ENCODE results near the gene HOXD12. TPM values are rescaled to one million over a fixed set of nuclear protein-coding genes. Genes with fewer than 3 reads are reported as not detected.

Gene HOXD12
- not detected for total RNA-seq

GRCh38 chr2:176099728-176100546, at the start of gene HOXD12:
HOXD12 (plus strand) TSS chr2:176099795; CDS start chr2:176099802, 7 bp downstream.
- CTCF ChIA-PET = no interaction called here
- DNase-seq = no peak
- Mint-ChIP-seq H3K27me3 (peaks cover 96% of the 10 kb centered on the region), H3K27ac (no peak within 1 kb of the TSS), H3K4me3 (no peak within 1 kb of the TSS), H3K36me3 (no peaks in the 10 kb centered on the region), H3K4me1 (peaks cover 10% of the 10 kb centered on the region), H3K9me3 (ENCODE audit: low read depth) (no peaks in the 10 kb centered on the region)
- ATAC-seq = no peak

GRCh38 chr2:176056406-176056805, 43.2 kb upstream of the HOXD12 start:
- DNase-seq (no peak), ATAC-seq (no peak)
- Mint-ChIP-seq H3K4me3 (no peak overlapping the region), H3K27me3 (peaks cover 55% of the 10 kb centered on the region), H3K4me1 (no peaks in the 10 kb centered on the region), H3K27ac (no peak overlapping the region), H3K9me3 (ENCODE audit: low read depth) (no peaks in the 10 kb centered on the region), H3K36me3 (no peaks in the 10 kb centered on the region)
- CTCF ChIA-PET = no interaction called here

GRCh38 chr2:176063958-176064357, 35.6 kb upstream of the HOXD12 start:
- Mint-ChIP-seq H3K4me3 (no peak overlapping the region), H3K4me1 (peaks cover 13% of the 10 kb centered on the region), H3K36me3 (no peaks in the 10 kb centered on the region), H3K27me3 (peaks cover 77% of the 10 kb centered on the region), H3K9me3 (ENCODE audit: low read depth) (no peaks in the 10 kb centered on the region), H3K27ac (no peak overlapping the region)
- DNase-seq = no peak
- ATAC-seq = peak; percentile 51
- CTCF ChIA-PET = interaction anchor here (0.6 to 1.4 kb wide), 2 partner anchors 77 to 166 kb away, joined by 3 read pairs; no protein-coding TSS in a partner anchor

- DNase-seq (no peak), ATAC-seq (no peak)
- no peak overlapping the region for H3K27ac Mint-ChIP-seq
- no peaks in the 10 kb centered on the region for H3K9me3 Mint-ChIP-seq (ENCODE audit: low read depth)
- no peaks in the 10 kb centered on the region for H3K36me3 Mint-ChIP-seq
- H3K27me3 Mint-ChIP-seq = peaks cover 89% of the 10 kb centered on the region
- peaks cover 13% of the 10 kb centered on the region for H3K4me1 Mint-ChIP-seq
- CTCF ChIA-PET = no interaction called here
- H3K4me3 Mint-ChIP-seq = no peak overlapping the region
These were observed 32.7 kb upstream of the HOXD12 start for GRCh38 chr2:176066645-176067588.

GRCh38 chr2:176067589-176068418, 31.8 kb upstream of the HOXD12 start:
- H3K27ac Mint-ChIP-seq = no peak overlapping the region
- CTCF ChIA-PET = no interaction called here
- H3K4me3 Mint-ChIP-seq = no peak overlapping the region
- ATAC-seq (no peak), DNase-seq (no peak)
- H3K27me3 Mint-ChIP-seq = peaks cover 89% of the 10 kb centered on the region
- peaks cover 13% of the 10 kb centered on the region for H3K4me1 Mint-ChIP-seq
- no peaks in the 10 kb centered on the region for H3K36me3 Mint-ChIP-seq
- H3K9me3 Mint-ChIP-seq (ENCODE audit: low read depth) = no peaks in the 10 kb centered on the region

GRCh38 chr2:176068419-176068832, 31.2 kb upstream of the HOXD12 start:
- Mint-ChIP-seq H3K9me3 (ENCODE audit: low read depth) (no peaks in the 10 kb centered on the region), H3K27ac (no peak overlapping the region), H3K4me3 (no peak overlapping the region), H3K27me3 (peaks cover 96% of the 10 kb centered on the region), H3K36me3 (no peaks in the 10 kb centered on the region), H3K4me1 (peaks cover 13% of the 10 kb centered on the region)
- CTCF ChIA-PET = no interaction called here
- DNase-seq = no peak
- no peak for ATAC-seq

- H3K4me1 Mint-ChIP-seq = peaks cover 5% of the 10 kb centered on the region
- DNase-seq = no peak
- H3K36me3 Mint-ChIP-seq = no peaks in the 10 kb centered on the region
- CTCF ChIA-PET = interaction anchor here (0.8 to 1.1 kb wide), 2 partner anchors 21 to 55 kb away, joined by 3 read pairs; partner anchors contain the start of gene HOXD13
- H3K4me3 Mint-ChIP-seq = no peak overlapping the region
- ATAC-seq = no peak
- peaks cover 98% of the 10 kb centered on the region for H3K27me3 Mint-ChIP-seq
- H3K27ac Mint-ChIP-seq = no peak overlapping the region
- H3K9me3 Mint-ChIP-seq (ENCODE audit: low read depth) = no peaks in the 10 kb centered on the region
These were observed 28.0 kb upstream of the HOXD12 start for GRCh38 chr2:176071330-176072291.

GRCh38 chr2:176072292-176072669, 27.3 kb upstream of the HOXD12 start:
- peaks cover 97% of the 10 kb centered on the region for H3K27me3 Mint-ChIP-seq
- no peaks in the 10 kb centered on the region for H3K9me3 Mint-ChIP-seq (ENCODE audit: low read depth)
- no peaks in the 10 kb centered on the region for H3K36me3 Mint-ChIP-seq
- H3K27ac Mint-ChIP-seq = no peak overlapping the region
- peaks cover 5% of the 10 kb centered on the region for H3K4me1 Mint-ChIP-seq
- CTCF ChIA-PET = interaction anchor here (1.1 kb wide), 1 partner anchor 54 kb away, joined by 3 read pairs; no protein-coding TSS in a partner anchor
- DNase-seq (no peak), ATAC-seq (no peak)
- H3K4me3 Mint-ChIP-seq = no peak overlapping the region

GRCh38 chr2:176072951-176073904, 26.4 kb upstream of the HOXD12 start:
- Mint-ChIP-seq H3K36me3 (no peaks in the 10 kb centered on the region), H3K4me3 (no peak overlapping the region), H3K27me3 (peaks cover 90% of the 10 kb centered on the region), H3K9me3 (ENCODE audit: low read depth) (no peaks in the 10 kb centered on the region), H3K27ac (no peak overlapping the region), H3K4me1 (peaks cover 2% of the 10 kb centered on the region)
- no peak for ATAC-seq
- no peak for DNase-seq
- CTCF ChIA-PET = interaction anchor here (1.0 to 1.3 kb wide), 2 partner anchors 37 to 53 kb away, joined by 3 read pairs; no protein-coding TSS in a partner anchor

- no peak for DNase-seq
- no peak overlapping the region for H3K4me3 Mint-ChIP-seq
- H3K4me1 Mint-ChIP-seq = peaks cover 6% of the 10 kb centered on the region
- no peak overlapping the region for H3K27ac Mint-ChIP-seq
- H3K9me3 Mint-ChIP-seq (ENCODE audit: low read depth) = no peaks in the 10 kb centered on the region
- H3K27me3 Mint-ChIP-seq = peaks cover 87% of the 10 kb centered on the region
- H3K36me3 Mint-ChIP-seq = peaks cover 3% of the 10 kb centered on the region
- CTCF ChIA-PET = interaction anchor here (1.2 to 1.3 kb wide), 2 partner anchors 36 to 385 kb away, joined by 3 to 4 read pairs; no protein-coding TSS in a partner anchor
- no peak for ATAC-seq
These were observed 24.6 kb upstream of the HOXD12 start for GRCh38 chr2:176074919-176075425.

- ATAC-seq (no peak), DNase-seq (no peak)
- Mint-ChIP-seq H3K4me1 (peaks cover 6% of the 10 kb centered on the region), H3K9me3 (ENCODE audit: low read depth) (no peaks in the 10 kb centered on the region), H3K27me3 (peaks cover 82% of the 10 kb centered on the region), H3K36me3 (peaks cover 3% of the 10 kb centered on the region), H3K4me3 (no peak overlapping the region), H3K27ac (no peak overlapping the region)
- CTCF ChIA-PET = interaction anchor here (1.2 kb wide), 1 partner anchor 386 kb away, joined by 4 read pairs; no protein-coding TSS in a partner anchor
These were observed 24.1 kb upstream of the HOXD12 start for GRCh38 chr2:176075481-176075880.
